K562 (cell line): ENCODE measurements around the gene MAGI3. TPM values are rescaled to one million over a fixed set of nuclear protein-coding genes. Genes with fewer than 3 reads are reported as not detected.

Experiments used
- ATAC-seq: fragments of 200-7000 bp; cut with Tn5 transposase; 3 replicates; pipeline ENCODE4 v1.9.1; 2020; ENCODE audit warnings: moderate library complexity
- BruUV-seq: library from RNA; stranded (reverse); fragments of 400-500 nt; replicated peaks from 2 replicates; lab custom pipeline; 2021; lab: Mats Ljungman, UMichigan
- CTCF ChIA-PET: fragments of 300-600 bp; formaldehyde crosslinking; extraction: SDS; loops from one replicate; lab custom pipeline; 2021; ENCODE audit warnings: low intra/inter-chr PET ratio; lab: Yijun Ruan, JAX
- POLR2A ChIA-PET: fragments of 300-600, 350-650 bp; sonication (Branson Sonifier 250); formaldehyde crosslinking; extraction: SDS; loops from one replicate; lab custom pipeline; 2021; ENCODE audit warnings: antibody characterized with exemption, inconsistent platforms; lab: Yijun Ruan, JAX
- DNase-seq, 4 experiments: peaks; one replicate each; pipeline versions ENCODE4 v3.0.0 to v3.0.0-alpha.2; 2011 to 2018; ENCODE audit warnings: low spot score in 3 of 4, mixed read lengths in 3 of 4; ENCODE audit errors: extremely low read depth in 1 of 4
- FAIRE-seq: peaks from 2 replicates; lab custom pipeline; 2011; peaks lifted over from hg19 to GRCh38; lab: Jason Lieb, UNC
- H2AFZ ChIP-seq: 2 replicates; pipeline ENCODE4 v1.6.0; 2011; ENCODE audit warnings: low read depth, low read length, control low read depth, inconsistent platforms
- H3K27ac ChIP-seq: fragments of 200-600 bp; 3 replicates; pipeline ENCODE4 v1.8.0; 2011; ENCODE audit warnings: low read depth, mild to moderate bottlenecking, control low read depth, inconsistent platforms, low read length, moderate library complexity, mixed read lengths; ENCODE audit errors: extremely low read depth
- H3K27me3 ChIP-seq, 2 experiments: fragments of 300-600 bp in 1 of 2; 2 replicates in 1 of 2; 3 replicates in 1 of 2; pipeline versions ENCODE4 v1.6.0 to v1.8.0; 2011; ENCODE audit warnings: inconsistent platforms in 2 of 2, low read length in 2 of 2, mild to moderate bottlenecking in 1 of 2, mixed read lengths in 1 of 2, moderate library complexity in 1 of 2; ENCODE audit not compliant: control insufficient read depth in 2 of 2, insufficient read depth in 2 of 2
- H3K36me3 ChIP-seq: fragments of 300-600 bp; 3 replicates; pipeline ENCODE4 v1.8.0; 2011; ENCODE audit warnings: mild to moderate bottlenecking, low read length, inconsistent platforms; ENCODE audit not compliant: control insufficient read depth, insufficient read depth
- H3K4me1 ChIP-seq, 2 experiments: fragments of 200-600 bp in 1 of 2; replicated peaks in 1 of 2; 2 replicates in 1 of 2; 3 replicates in 1 of 2; pipeline versions ENCODE4 v1.5.1 to v1.8.0; 2011; ENCODE audit warnings: inconsistent platforms in 2 of 2, low read length in 2 of 2, mild to moderate bottlenecking in 1 of 2, mixed read lengths in 1 of 2, moderate library complexity in 1 of 2; ENCODE audit not compliant: control insufficient read depth in 2 of 2, insufficient read depth in 2 of 2
- H3K4me2 ChIP-seq: 2 replicates; pipeline ENCODE4 v1.6.1; 2011; ENCODE audit warnings: low read length, control low read depth, inconsistent platforms, mixed read lengths; ENCODE audit not compliant: insufficient read depth
- H3K4me3 ChIP-seq: fragments of 200-600 bp; sonication (generic), shearing (Covaris generic); 2 replicates; pipeline ENCODE4 v1.5.1; 2016; ENCODE audit warnings: control low read depth, inconsistent platforms
- H3K79me2 ChIP-seq: fragments of 200-600 bp; 3 replicates; pipeline ENCODE4 v1.8.0; 2011; ENCODE audit warnings: low read length, inconsistent platforms; ENCODE audit not compliant: control insufficient read depth, insufficient read depth
- H3K9ac ChIP-seq, 2 experiments: 2 replicates each; pipeline versions ENCODE4 v1.6.0 to v1.6.1; 2011; ENCODE audit warnings: low read depth in 2 of 2, low read length in 2 of 2, control low read depth in 1 of 2, inconsistent platforms in 1 of 2, mild to moderate bottlenecking in 1 of 2, mixed read lengths in 1 of 2; ENCODE audit not compliant: insufficient read depth in 1 of 2
- H3K9me1 ChIP-seq: one replicate; pipeline ENCODE4 v1.6.0; 2011; ENCODE audit warnings: inconsistent platforms, mild to moderate bottlenecking, low read length, moderate library complexity; ENCODE audit not compliant: control insufficient read depth, insufficient read depth
- H3K9me3 ChIP-seq: replicated peaks from 2 replicates; pipeline ENCODE4 v1.5.1; 2011; ENCODE audit warnings: low read depth, low read length, inconsistent platforms; ENCODE audit not compliant: control insufficient read depth, insufficient read depth
- H4K20me1 ChIP-seq: replicated peaks from 2 replicates; pipeline ENCODE4 v1.6.1; 2011; ENCODE audit warnings: low read length, inconsistent platforms, mixed read lengths; ENCODE audit not compliant: control insufficient read depth, insufficient read depth
- CHD4 ChIP-seq: fragments of 200-600 bp; sonication (generic); IDR thresholded peaks from 3 replicates; pipeline ENCODE4 v1.6.1; 2012; ENCODE audit warnings: low read depth, mild to moderate bottlenecking, mixed read lengths, low read length, inconsistent platforms; ENCODE audit not compliant: insufficient read depth, insufficient replicate concordance, poor library complexity, severe bottlenecking
- ETV5 ChIP-seq: sonication (generic); formaldehyde crosslinking; IDR thresholded peaks from 2 replicates; pipeline ENCODE4 v1.4.0; 2020; ENCODE audit warnings: low read depth, mild to moderate bottlenecking, missing genetic modification reagents
- MEIS2 ChIP-seq: fragments of 450-650 bp; IDR thresholded peaks from 2 replicates; pipeline ENCODE4 v1.6.1; 2014; ENCODE audit warnings: mild to moderate bottlenecking; ENCODE audit not compliant: partially characterized antibody
- SPI1 ChIP-seq: IDR thresholded peaks from 2 replicates; pipeline ENCODE4 v1.6.1; 2011; ENCODE audit warnings: low read depth, low read length, control low read depth, borderline replicate concordance
- ZBTB8A ChIP-seq: fragments of 450-650 bp; IDR thresholded peaks from 2 replicates; pipeline ENCODE4 v1.6.1; 2018; ENCODE audit warnings: mild to moderate bottlenecking, moderate library complexity; ENCODE audit not compliant: partially characterized antibody
- ZNF143 ChIP-seq: sonication (generic); formaldehyde crosslinking; IDR thresholded peaks from 2 replicates; pipeline ENCODE4 v1.9.0; 2022; ENCODE audit warnings: mild to moderate bottlenecking, missing genetic modification reagents
- ZNF41 ChIP-seq: fragments of 250-450 bp; sonication (Bioruptor Pico); conservative IDR thresholded peaks from 2 replicates; pipeline ENCODE4 v1.4.0; 2020; ENCODE audit warnings: mild to moderate bottlenecking
- WGBS: fragments of 100-300 bp; shearing (Covaris generic); methylation state at CpG from one replicate; pipeline ENCODE4 v1.1.6; 2016; ENCODE audit warnings: low coverage, mixed read lengths; ENCODE audit not compliant: insufficient coverage; ENCODE audit errors: missing lambda C conversion rate; 5-methylcytosine and 5-hydroxymethylcytosine counted together
- in situ Hi-C: fragments of 300-500 bp; cut with MboI; formaldehyde crosslinking; loops from 4 replicates; pipeline ENCODE4 v1.15.0; 2018; ENCODE audit warnings: inconsistent platforms, mixed read lengths
- intact Hi-C: fragments of 100-400 bp; cut with micrococcal nuclease; formaldehyde crosslinking; loops from 2 replicates; pipeline ENCODE4 v1.14.2; 2022
- polyA plus RNA-seq, 8 experiments: library from polyadenylated mRNA; depleted of rRNA in 4 of 8; stranded (reverse) in 5 of 8; unstranded in 3 of 8; fragments of >200 nt; fragmentation: Nextera tagmentation in 2 of 8; fragmentation: Illumina TruSeq in 1 of 8; extraction: Ambion mirVana in 2 of 8; extraction: Trizol in 1 of 8; gene quantifications; 2 replicates each; pipeline versions ENCODE4 v1.2.1 to v1.2.3, GENCODE V29; 2011 to 2014; ENCODE audit warnings: inconsistent platforms in 1 of 8, missing spikeins in 1 of 8
- total RNA-seq, 7 experiments: library from RNA; depleted of rRNA in 6 of 7; stranded (reverse); fragments of >200 nt in 6 of 7; fragmentation: Illumina TruSeq in 2 of 7; extraction: Trizol in 2 of 7; gene quantifications; 2 replicates each; pipeline versions ENCODE4 v1.2.1 to v1.2.3, GENCODE V29; 2011 to 2021; ENCODE audit warnings: low replicate concordance in 1 of 7

Gene MAGI3
- total and polyA plus RNA-seq, 9 of the 15 experiments (the other 6 are each of a cell fraction or from before 2014, with no cell fraction given), result 1.0 to 8.6 (median 5.5) TPM

GRCh38 chr1:113438505-113439276, 48.4 kb downstream of the MAGI3 start:
- ATAC-seq, result no peak
- intact Hi-C loops (no loop called here), in situ Hi-C loops (no loop called here)
- Histone ChIP-seq H3K27ac (no peak overlapping the region), H3K36me3 (no peaks in the 10 kb centered on the region), H3K27me3 (no peaks in the 10 kb centered on the region), H3K4me3 (no peak overlapping the region), H3K4me1 (no peaks in the 10 kb centered on the region), H3K9ac (no peak overlapping the region), H2AFZ (no peak overlapping the region), H3K4me2 (no peak overlapping the region), H4K20me1 (no peaks in the 10 kb centered on the region), H3K79me2 (no peaks in the 10 kb centered on the region), H3K9me1 (no peaks in the 10 kb centered on the region), H3K9me3 (no peaks in the 10 kb centered on the region)
- TF ChIP-seq ZNF143, result no peak
- no peak for TF ChIP-seq ETV5
- no peak for TF ChIP-seq ZBTB8A
- TF ChIP-seq MEIS2, result no peak
- WGBS, result 10% methylated on average over 3 of the region's 3 CpGs
- ChIA-PET POLR2A (interaction anchor here (1.1 kb wide), 1 partner anchor 8 kb away, joined by 4 read pairs; no protein-coding TSS in a partner anchor), CTCF (no interaction called here)
- no peak for FAIRE-seq
- no TSS peak for BruUV-seq
- DNase-seq, result no peak

- ChIA-PET POLR2A (interaction anchor here (1.1 kb wide), 1 partner anchor 9 kb away, joined by 4 read pairs; no protein-coding TSS in a partner anchor), CTCF (no interaction called here)
- in situ Hi-C loops, result no loop called here
- no peak for ATAC-seq
- FAIRE-seq, result no peak
- TF ChIP-seq CHD4 (no peak), ZNF41 (no peak), SPI1 (peak; percentile 65)
- Histone ChIP-seq H3K4me2 (no peak overlapping the region), H3K36me3 (no peaks in the 10 kb centered on the region), H3K9ac (no peak overlapping the region), H3K4me1 (no peaks in the 10 kb centered on the region), H3K4me3 (no peak overlapping the region), H3K9me3 (no peaks in the 10 kb centered on the region), H3K9me1 (no peaks in the 10 kb centered on the region), H4K20me1 (no peaks in the 10 kb centered on the region), H3K27ac (no peak overlapping the region), H2AFZ (no peak overlapping the region), H3K27me3 (no peaks in the 10 kb centered on the region), H3K79me2 (no peaks in the 10 kb centered on the region)
- DNase-seq, result no peak
- intact Hi-C loops, result no loop called here
- 6% methylated on average over 2 of the region's 2 CpGs for WGBS
- BruUV-seq, result no TSS peak
These were observed 49.0 kb downstream of the MAGI3 start for GRCh38 chr1:113439277-113439670.
